GM12872 (cell line): ENCODE results near the gene OR2V1.

Source experiments
- CTCF ChIP-seq: IDR thresholded peaks from 3 replicates; pipeline ENCODE4 v1.5.1; 2011; ENCODE audit warnings: low read depth, mild to moderate bottlenecking, low read length, moderate library complexity; ENCODE audit not compliant: insufficient read depth

OR2V1 gene

DNA sequence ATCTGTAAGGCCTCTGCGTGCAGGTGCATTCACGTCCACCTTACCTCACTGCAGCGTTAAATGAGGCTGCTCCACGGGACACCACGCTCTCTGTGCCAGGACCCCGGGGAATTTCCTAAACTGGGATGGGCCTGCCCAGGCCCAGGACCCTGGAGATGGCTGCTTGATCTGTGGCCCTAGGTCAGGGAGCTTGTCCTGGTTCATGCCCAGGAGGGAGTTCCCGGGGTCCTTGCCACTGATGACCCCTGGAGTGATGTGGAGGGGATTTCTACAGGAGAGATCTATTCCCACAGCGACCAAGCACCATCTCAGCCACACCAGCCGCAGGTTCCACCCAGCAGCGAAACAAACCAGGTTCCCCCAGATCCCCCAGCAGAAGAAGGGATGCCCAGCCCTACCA, 3.5 kb downstream of the OR2V1 start:
- TF ChIP-seq CTCF: no peak

GRCh38 chr5:181126841-181127240, 4.1 kb downstream of the OR2V1 start:
- TF ChIP-seq CTCF: no peak

- no peak for TF ChIP-seq CTCF
These were observed 6.4 kb downstream of the OR2V1 start for GRCh38 chr5:181124526-181124925.

GRCh38 chr5:181121675-181122561, 9.1 kb downstream of the OR2V1 start:
- no peak for TF ChIP-seq CTCF

DNA sequence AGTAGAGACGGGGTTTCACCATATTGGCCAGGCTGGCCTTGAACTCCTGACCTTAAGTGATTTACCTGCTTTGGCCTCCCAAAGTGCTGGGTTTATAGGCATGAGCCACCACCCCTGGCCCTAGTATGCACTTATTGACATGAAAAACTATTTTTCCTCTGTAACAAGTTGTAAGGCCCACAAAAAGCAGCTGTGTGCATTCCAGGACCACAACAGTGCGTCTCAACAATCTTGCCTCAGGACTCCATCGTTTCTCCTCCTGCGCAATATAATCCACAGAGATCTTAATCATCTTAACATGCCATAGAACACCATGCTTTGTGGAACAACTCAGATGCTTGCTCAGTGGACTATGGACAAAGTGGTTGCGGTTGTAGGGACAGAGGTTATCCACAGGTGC, 10.2 kb downstream of the OR2V1 start:
- TF ChIP-seq CTCF: no peak

DNA sequence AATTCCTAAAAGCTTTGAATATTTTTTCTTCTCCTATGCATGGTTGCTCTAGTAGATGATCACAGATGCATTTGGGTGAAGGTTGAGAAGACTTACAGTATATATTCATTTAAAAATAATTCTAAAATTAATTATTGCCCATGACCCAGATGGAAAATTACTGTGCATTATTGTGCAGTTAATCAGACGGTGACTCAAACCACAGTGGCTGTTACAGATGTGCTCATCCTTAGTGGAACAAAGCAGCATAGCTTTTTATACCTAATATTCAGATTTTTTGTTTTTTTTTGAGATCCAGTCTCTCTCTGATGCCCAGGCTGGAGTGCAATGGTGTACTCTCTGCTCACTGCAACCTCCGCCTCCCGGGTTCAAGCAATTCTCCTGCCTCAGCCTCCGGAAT, 10.7 kb downstream of the OR2V1 start:
- no peak for TF ChIP-seq CTCF

- no peak for TF ChIP-seq CTCF
These were observed 11.9 kb downstream of the OR2V1 start for GRCh38 chr5:181119105-181119504.
